Measurements from ENCODE around the gene CCNY.

CCNY gene

GRCh38 chr10:35568483-35569015, 232.2 kb downstream of the CCNY start:
- no peak for DNase-seq

- no peak for DNase-seq
These were observed 232.9 kb downstream of the CCNY start for GRCh38 chr10:35569111-35569707.

GRCh38 chr10:35569836-35570235, 233.5 kb downstream of the CCNY start:
- DNase-seq: no peak

GRCh38 chr10:35570397-35570796, 234.1 kb downstream of the CCNY start:
- DNase-seq: peak; percentile 39

- peak; percentile 64 for DNase-seq
These were observed 236.3 kb downstream of the CCNY start for GRCh38 chr10:35572583-35572982.

GRCh38 chr10:35573796-35574195, 237.5 kb downstream of the CCNY start:
- DNase-seq: no peak

- DNase-seq: peak; percentile 99
These were observed 238.6 kb downstream of the CCNY start for GRCh38 chr10:35574924-35575352.

- no peak for DNase-seq
These were observed 239.3 kb downstream of the CCNY start for GRCh38 chr10:35575640-35576039.

- DNase-seq: no peak
These were observed 240.4 kb downstream of the CCNY start for GRCh38 chr10:35576730-35577129.

- no peak for DNase-seq
These were observed 241.8 kb downstream of the CCNY start for GRCh38 chr10:35577926-35578617.

GRCh38 chr10:35578618-35578956, 242.3 kb downstream of the CCNY start:
- DNase-seq: no peak

GRCh38 chr10:35579116-35579515, 242.8 kb downstream of the CCNY start:
- no peak for DNase-seq

GRCh38 chr10:35579726-35580422, 243.6 kb downstream of the CCNY start:
- no peak for DNase-seq

GRCh38 chr10:35580423-35580770, 244.1 kb downstream of the CCNY start:
- no peak for DNase-seq

GRCh38 chr10:35581655-35582054, 245.3 kb downstream of the CCNY start:
- DNase-seq: no peak

- DNase-seq: no peak
These were observed 248.6 kb downstream of the CCNY start for GRCh38 chr10:35584946-35585345.

GRCh38 chr10:35585356-35585755, 249.0 kb downstream of the CCNY start:
- no peak for DNase-seq

GRCh38 chr10:35585903-35586535, 249.7 kb downstream of the CCNY start:
- no peak for DNase-seq

- no peak for DNase-seq
These were observed 252.5 kb downstream of the CCNY start for GRCh38 chr10:35588836-35589235.

GRCh38 chr10:35592441-35592840, 256.1 kb downstream of the CCNY start:
- no peak for DNase-seq

- DNase-seq: no peak
These were observed 258.1 kb downstream of the CCNY start for GRCh38 chr10:35594115-35595079.

GRCh38 chr10:35595106-35595505, 258.8 kb downstream of the CCNY start:
- no peak for DNase-seq

All from HCEC 1CT (cell line).